Stomach (tissue), 9 donors: Measurements from ENCODE around the gene TFB1M. TPM values are rescaled to one million over a fixed set of nuclear protein-coding genes. Genes with fewer than 3 reads are reported as not detected.
"Not testable (repeated sequence)": the region's sequence is repeated elsewhere in the genome, so short reads cannot be mapped to it uniquely, and the experiment has no call there.

Source experiments
- DNase-seq, 2 donors: peaks; one replicate each; pipeline versions ENCODE4 v3.0.0 to v3.0.0-alpha.2; 2013 to 2019
- H3K27ac ChIP-seq, 5 donors: fragments of 200-600 bp in 4 of 5; sonication (generic) in 4 of 5; one replicate each; pipeline ENCODE4 v1.5.1; 2013 to 2019; ENCODE audit warnings: mild to moderate bottlenecking in 1 of 5, moderate library complexity in 1 of 5
- H3K27me3 ChIP-seq, 3 donors: fragments of 200-600 bp; sonication (generic); one replicate each; pipeline ENCODE4 v1.5.1; 2017 to 2019; ENCODE audit warnings: mixed run types in 1 of 3
- H3K36me3 ChIP-seq, 4 donors: fragments of 200-600 bp; sonication (generic); 1 replicate in 3 of 4; 2 replicates in 1 of 4; pipeline ENCODE4 v1.5.1; 2016 to 2019
- H3K4me1 ChIP-seq, 4 donors: fragments of 200-600 bp; sonication (generic); one replicate each; pipeline ENCODE4 v1.5.1; 2016 to 2019
- H3K4me3 ChIP-seq, 4 donors: fragments of 200-600 bp; sonication (generic) in 3 of 4; one replicate each; pipeline ENCODE4 v1.5.1; 2016 to 2019; ENCODE audit warnings: mild to moderate bottlenecking in 1 of 4
- H3K9me3 ChIP-seq, 4 donors: fragments of 200-600 bp; sonication (generic); one replicate each; pipeline ENCODE4 v1.5.1; 2016 to 2019
- EP300 ChIP-seq: sonication (generic); formaldehyde crosslinking; IDR thresholded peaks from one replicate; pipeline ENCODE4 v1.6.1; 2017; ENCODE audit warnings: antibody characterized with exemption
- POLR2A ChIP-seq, 4 donors: fragments of 450-650 bp; IDR thresholded peaks; one replicate each; pipeline ENCODE4 v1.6.1; 2016; ENCODE audit warnings: antibody characterized with exemption in 4 of 4, control low read depth in 2 of 4, mild to moderate bottlenecking in 1 of 4, moderate library complexity in 1 of 4
- POLR2AphosphoS5 ChIP-seq, 3 donors: sonication (generic); formaldehyde crosslinking; IDR thresholded peaks; one replicate each; pipeline ENCODE4 v1.6.1; 2016; ENCODE audit warnings: antibody characterized with exemption in 3 of 3
- WGBS, 5 donors: extraction: QIAGEN DNeasy Blood & Tissue Kit in 3 of 5; methylation state at CpG; one replicate each; pipeline versions ENCODE4 v1.1.5 to v1.1.7; 2013 to 2018; 5-methylcytosine and 5-hydroxymethylcytosine counted together
- intact Hi-C: fragments of 100-400 bp; cut with DNase I; formaldehyde crosslinking; loops from one replicate; pipeline ENCODE4 v1.15.1; 2023; ENCODE audit warnings: low total_unique reads
- polyA plus RNA-seq, 3 donors: library from polyadenylated mRNA; stranded (reverse); fragments of 200-250 nt; gene quantifications; one replicate each; pipeline ENCODE4 v1.2.3, GENCODE V29; 2013
- total RNA-seq, 5 donors: library from RNA; depleted of rRNA; stranded (reverse); fragments of >200 nt; gene quantifications; one replicate each; pipeline versions ENCODE4 v1.1.0 to v1.2.3, GENCODE V29; 2014 to 2016
- TF ChIP-seq, protein P1 (sequence below), 7 experiments: fragments of 450-650 bp in 4 of 7; fragments of 200-600 bp in 3 of 7; sonication (generic) in 3 of 7; IDR thresholded peaks; one replicate each; pipeline ENCODE4 v1.5.1; 2016 to 2019; ENCODE audit warnings: antibody characterized with exemption in 7 of 7, control low read depth in 2 of 7, mild to moderate bottlenecking in 1 of 7
- donor health status: healthy with polysubstance abuse.
- donor health status: Bipolar disorder and iron deficiency.
- donor health status: healthy.

Gene TFB1M
- total and polyA plus RNA-seq, 8 donors = 5.4 to 37.9 (median 13.7) TPM

DNA sequence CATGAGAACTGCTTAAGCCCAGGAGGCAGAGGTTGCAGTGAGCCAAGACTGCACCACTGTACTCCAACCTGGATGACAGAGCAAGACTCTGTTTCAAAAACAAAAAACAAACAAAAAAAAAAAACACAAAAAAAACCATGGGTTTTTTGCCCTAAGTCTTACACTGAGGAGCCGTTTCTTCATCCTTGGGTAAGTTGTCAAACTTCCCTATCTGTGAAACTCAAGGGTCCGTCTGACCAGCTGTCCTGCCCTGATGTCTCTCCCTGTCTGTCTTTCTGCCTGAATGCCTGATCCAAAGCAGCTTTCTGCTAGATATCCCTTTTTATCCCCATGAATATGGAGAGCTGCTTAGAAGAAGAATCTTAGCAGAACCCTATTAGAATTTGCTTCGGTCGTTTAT, 91.8 kb downstream of the TFB1M start:
- Histone ChIP-seq H3K4me3 (no peak overlapping the region), H3K9me3 (no peaks in the 10 kb centered on the region), H3K36me3 (no peaks in the 10 kb centered on the region), H3K4me1 (peaks cover 0 to 12% (median 0%) of the 10 kb centered on the region in 4 donors), H3K27ac (no peak overlapping the region), H3K27me3 (no peaks in the 10 kb centered on the region)
- TF ChIP-seq EP300 = no peak
- no peak for TF ChIP-seq POLR2A (IDR thresholded peaks at IDR 0.05)
- no peak for TF ChIP-seq POLR2AphosphoS5 (IDR thresholded peaks at IDR 0.05)
- TF ChIP-seq, protein P1, sequence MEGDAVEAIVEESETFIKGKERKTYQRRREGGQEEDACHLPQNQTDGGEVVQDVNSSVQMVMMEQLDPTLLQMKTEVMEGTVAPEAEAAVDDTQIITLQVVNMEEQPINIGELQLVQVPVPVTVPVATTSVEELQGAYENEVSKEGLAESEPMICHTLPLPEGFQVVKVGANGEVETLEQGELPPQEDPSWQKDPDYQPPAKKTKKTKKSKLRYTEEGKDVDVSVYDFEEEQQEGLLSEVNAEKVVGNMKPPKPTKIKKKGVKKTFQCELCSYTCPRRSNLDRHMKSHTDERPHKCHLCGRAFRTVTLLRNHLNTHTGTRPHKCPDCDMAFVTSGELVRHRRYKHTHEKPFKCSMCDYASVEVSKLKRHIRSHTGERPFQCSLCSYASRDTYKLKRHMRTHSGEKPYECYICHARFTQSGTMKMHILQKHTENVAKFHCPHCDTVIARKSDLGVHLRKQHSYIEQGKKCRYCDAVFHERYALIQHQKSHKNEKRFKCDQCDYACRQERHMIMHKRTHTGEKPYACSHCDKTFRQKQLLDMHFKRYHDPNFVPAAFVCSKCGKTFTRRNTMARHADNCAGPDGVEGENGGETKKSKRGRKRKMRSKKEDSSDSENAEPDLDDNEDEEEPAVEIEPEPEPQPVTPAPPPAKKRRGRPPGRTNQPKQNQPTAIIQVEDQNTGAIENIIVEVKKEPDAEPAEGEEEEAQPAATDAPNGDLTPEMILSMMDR (IDR thresholded peaks at IDR 0.05) = no peak
- DNase-seq = no peak
- 86 to 95% (median 90%) methylated on average over 4 of the region's 4 CpGs for WGBS, 5 donors
- intact Hi-C loops = no loop called here

DNA sequence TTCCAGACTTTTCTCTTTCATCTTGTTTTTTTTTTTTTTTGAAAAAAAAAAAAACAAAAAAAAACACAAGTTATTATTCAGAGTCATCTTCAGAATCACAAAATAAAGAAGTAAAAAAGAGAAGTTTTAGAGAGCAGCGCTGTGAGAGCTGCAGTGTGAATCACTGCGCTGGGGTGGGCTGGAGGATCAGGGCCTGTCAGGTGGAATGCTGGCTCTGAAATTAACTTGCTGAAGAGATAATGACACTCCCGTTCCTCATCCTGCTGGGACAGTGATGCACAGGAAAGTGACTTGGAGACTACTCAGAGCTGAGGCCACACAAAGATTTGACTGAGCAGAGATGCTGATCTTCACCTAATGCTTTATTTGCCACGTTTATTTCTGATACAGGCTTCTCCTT, 93.2 kb downstream of the TFB1M start:
- intact Hi-C loops = no loop called here
- 80 to 89% (median 84%) methylated on average over 4 of the region's 4 CpGs for WGBS, 5 donors
- Histone ChIP-seq H3K36me3 (no peaks in the 10 kb centered on the region), H3K9me3 (no peaks in the 10 kb centered on the region), H3K27ac (no peak overlapping the region), H3K4me3 (no peak overlapping the region), H3K4me1 (peaks cover 0 to 12% (median 0%) of the 10 kb centered on the region in 4 donors), H3K27me3 (no peaks in the 10 kb centered on the region)
- TF ChIP-seq, protein P1 (IDR thresholded peaks at IDR 0.05) = no peak
- no peak for TF ChIP-seq POLR2A (IDR thresholded peaks at IDR 0.05)
- no peak for TF ChIP-seq EP300
- no peak for TF ChIP-seq POLR2AphosphoS5 (IDR thresholded peaks at IDR 0.05)
- DNase-seq = no peak

DNA sequence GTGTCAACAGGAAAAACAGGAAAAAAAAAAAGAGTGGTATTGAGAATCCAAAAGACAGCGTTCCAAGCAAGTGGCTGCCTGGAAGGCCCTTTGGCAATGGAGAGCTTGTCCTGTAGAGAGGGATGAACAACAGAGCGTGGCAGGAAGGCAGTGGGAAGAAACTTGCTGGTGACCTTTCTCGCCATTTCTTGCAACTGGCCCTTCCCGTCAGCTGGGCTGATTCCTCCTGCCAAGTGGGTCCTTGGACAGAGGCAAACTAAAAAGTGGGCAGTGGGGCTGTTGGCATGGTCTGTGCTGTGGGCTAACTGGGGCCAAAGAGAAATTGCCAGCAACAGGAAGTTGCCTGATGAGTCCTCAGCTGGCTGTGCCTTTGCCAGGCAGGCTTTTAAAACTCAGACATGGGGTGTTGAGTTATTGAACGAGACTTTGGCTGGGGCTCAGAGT, 94.4 kb downstream of the TFB1M start:
- intact Hi-C loops = no loop called here
- H3K27ac ChIP-seq = no peak overlapping the region
- no peak overlapping the region for H3K4me3 ChIP-seq

GRCh38 chr6:155219299-155219698, 95.0 kb downstream of the TFB1M start:
- Histone ChIP-seq H3K4me3 (no peak overlapping the region), H3K4me1 (peaks cover 0 to 12% (median 0%) of the 10 kb centered on the region in 4 donors), H3K27ac (no peak overlapping the region), H3K9me3 (no peaks in the 10 kb centered on the region), H3K27me3 (no peaks in the 10 kb centered on the region), H3K36me3 (no peaks in the 10 kb centered on the region)
- intact Hi-C loops = no loop called here
- TF ChIP-seq, protein P1 (IDR thresholded peaks at IDR 0.05) = no peak
- TF ChIP-seq POLR2AphosphoS5 (IDR thresholded peaks at IDR 0.05) (no peak), POLR2A (IDR thresholded peaks at IDR 0.05) (no peak), EP300 (no peak)
- DNase-seq = no peak
- 83 to 92% (median 88%) methylated on average over 7 of the region's 7 CpGs for WGBS, 5 donors

More for the DNA sequence above, 94.4 kb downstream of the TFB1M start:
- TF ChIP-seq POLR2AphosphoS5 (IDR thresholded peaks at IDR 0.05) (no peak), POLR2A (IDR thresholded peaks at IDR 0.05) (no peak), EP300 (no peak)
- TF ChIP-seq, protein P1 (IDR thresholded peaks at IDR 0.05) = no peak
- H3K36me3 ChIP-seq = no peaks in the 10 kb centered on the region
- H3K9me3 ChIP-seq = no peaks in the 10 kb centered on the region
- H3K27me3 ChIP-seq = no peaks in the 10 kb centered on the region
- H3K4me1 ChIP-seq = peaks cover 0 to 12% (median 0%) of the 10 kb centered on the region in 4 donors
- 74 to 92% (median 87%) methylated on average over 5 of the region's 5 CpGs for WGBS, 5 donors
- DNase-seq = no peak

GRCh38 chr6:155218711-155219110, 95.6 kb downstream of the TFB1M start:
- H3K9me3 ChIP-seq, H3K27me3 ChIP-seq, H3K4me3 ChIP-seq, DNase-seq, H3K36me3 ChIP-seq, H3K27ac ChIP-seq, intact Hi-C loops: not testable (repeated sequence)
- H3K4me1 ChIP-seq = peaks cover 0 to 12% (median 0%) of the 10 kb centered on the region in 4 donors
- 90 to 94% (median 93%) methylated on average over 19 to 20 of the region's 20 CpGs for WGBS, 5 donors
